ENCODE measurements around the gene RAB18.

GRCh38 chr10:27527666-27528295 lies 23.7 kb downstream of the RAB18 start:
- TF ChIP-seq POLR2AphosphoS5 (IDR thresholded peaks at IDR 0.05; ENCODE audit: low read depth, low read length) (no peak), POLR2A (IDR thresholded peaks at IDR 0.05; ENCODE audit: low read depth, low read length) (no peak), TAF1 (IDR thresholded peaks at IDR 0.05; ENCODE audit: low read depth, low read length) (no peak)

All from GM12891 (cell line).